ENCODE results near the gene CLCN6. TPM values are rescaled to one million over a fixed set of nuclear protein-coding genes. Genes with fewer than 3 reads are reported as not detected.
A peak's percentile ranks its signal among the peaks of the same experiment; 100 is the strongest.

CLCN6 gene
- total and polyA plus RNA-seq, 2 of the 13 experiments (the other 11 are each of a cell fraction or from before 2014, with no cell fraction given) = 14.9 to 19.3 TPM

DNA sequence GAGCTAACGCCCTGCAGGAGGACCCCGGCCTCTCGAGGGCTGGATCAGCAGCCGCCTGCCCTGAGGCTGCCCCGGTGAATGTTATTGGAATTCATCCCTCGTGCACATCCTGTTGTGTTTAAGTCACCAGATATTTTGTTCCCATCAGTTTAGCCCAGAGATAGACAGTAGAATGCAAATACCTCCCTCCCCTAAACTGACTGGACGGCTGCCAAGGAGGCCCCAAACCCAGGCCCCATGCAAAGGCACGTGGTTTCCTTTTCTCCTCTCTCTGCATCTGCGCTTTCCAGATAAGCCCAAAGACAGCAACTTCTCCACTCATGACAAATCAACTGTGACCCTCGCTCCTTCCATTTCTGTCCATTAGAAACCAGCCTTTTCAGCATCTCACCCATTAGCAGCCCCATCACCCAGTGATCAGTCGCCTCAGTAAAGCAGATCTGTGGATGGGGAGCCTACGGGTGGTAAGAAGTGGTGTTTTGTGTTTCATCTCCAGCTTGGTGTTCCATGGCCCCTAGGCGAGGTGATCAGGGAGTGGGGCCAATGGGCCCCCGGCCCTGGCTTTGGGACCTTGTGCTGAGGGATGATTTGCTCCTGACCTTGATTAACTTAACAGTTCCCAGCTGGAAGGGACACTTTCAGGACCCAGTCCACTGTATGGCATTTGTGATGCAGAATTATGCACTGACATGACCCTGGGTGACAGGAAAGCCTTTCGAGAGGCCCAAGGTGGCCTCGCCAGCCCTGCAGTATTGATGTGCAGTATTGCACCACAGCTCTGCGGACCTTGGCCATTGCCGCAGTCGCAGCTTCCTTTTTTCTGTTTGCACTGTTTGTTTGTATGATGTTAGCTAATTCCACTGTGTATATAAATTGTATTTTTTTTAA is 36.4 kb downstream of the CLCN6 start (continued):
- 0 out of 2 replicates have a peak, but pooled peaks have one; percentile 42 for TF ChIP-seq ZNF142 (CRISPR knock-in tag; IDR thresholded peaks at IDR 0.05)
- TF ChIP-seq HOXA9 (CRISPR knock-in tag; IDR thresholded peaks at IDR 0.05; ENCODE audit: borderline replicate concordance) = no peak
- TF ChIP-seq ZNF33A (CRISPR knock-in tag; IDR thresholded peaks at IDR 0.05; ENCODE audit: borderline replicate concordance) = no peak
- no peak for TF ChIP-seq TCF12 (IDR thresholded peaks at IDR 0.05)
- peak; percentile 75; the same call in 1 of the 2 replicates for TF ChIP-seq TCF12 (CRISPR knock-in tag; IDR thresholded peaks at IDR 0.05)
- no peak; the same call in 1 of the 2 replicates for TF ChIP-seq ZBTB33 (CRISPR knock-in tag; IDR thresholded peaks at IDR 0.05)
- no peak for TF ChIP-seq PTBP1 (IDR thresholded peaks at IDR 0.05; ENCODE audit: low read depth, low read length, poor library complexity, severe bottlenecking)
- no peak for TF ChIP-seq CENPX (CRISPR knock-in tag; IDR thresholded peaks at IDR 0.05)
- no peak for TF ChIP-seq ZBTB42 (CRISPR knock-in tag; IDR thresholded peaks at IDR 0.05)
- TF ChIP-seq SALL1 (CRISPR knock-in tag; IDR thresholded peaks at IDR 0.05) = peak; percentile 98
- TF ChIP-seq KMT2B (CRISPR knock-in tag; IDR thresholded peaks at IDR 0.05) = no peak
- TF ChIP-seq, protein P1, sequence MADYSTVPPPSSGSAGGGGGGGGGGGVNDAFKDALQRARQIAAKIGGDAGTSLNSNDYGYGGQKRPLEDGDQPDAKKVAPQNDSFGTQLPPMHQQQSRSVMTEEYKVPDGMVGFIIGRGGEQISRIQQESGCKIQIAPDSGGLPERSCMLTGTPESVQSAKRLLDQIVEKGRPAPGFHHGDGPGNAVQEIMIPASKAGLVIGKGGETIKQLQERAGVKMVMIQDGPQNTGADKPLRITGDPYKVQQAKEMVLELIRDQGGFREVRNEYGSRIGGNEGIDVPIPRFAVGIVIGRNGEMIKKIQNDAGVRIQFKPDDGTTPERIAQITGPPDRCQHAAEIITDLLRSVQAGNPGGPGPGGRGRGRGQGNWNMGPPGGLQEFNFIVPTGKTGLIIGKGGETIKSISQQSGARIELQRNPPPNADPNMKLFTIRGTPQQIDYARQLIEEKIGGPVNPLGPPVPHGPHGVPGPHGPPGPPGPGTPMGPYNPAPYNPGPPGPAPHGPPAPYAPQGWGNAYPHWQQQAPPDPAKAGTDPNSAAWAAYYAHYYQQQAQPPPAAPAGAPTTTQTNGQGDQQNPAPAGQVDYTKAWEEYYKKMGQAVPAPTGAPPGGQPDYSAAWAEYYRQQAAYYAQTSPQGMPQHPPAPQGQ (CRISPR knock-in tag; IDR thresholded peaks at IDR 0.05; ENCODE audit: borderline replicate concordance) = no peak
- TF ChIP-seq ELF1 (CRISPR knock-in tag; IDR thresholded peaks at IDR 0.05) = 0 out of 2 replicates have a peak, but pooled peaks have one; percentile 32
- TF ChIP-seq, protein P2, sequence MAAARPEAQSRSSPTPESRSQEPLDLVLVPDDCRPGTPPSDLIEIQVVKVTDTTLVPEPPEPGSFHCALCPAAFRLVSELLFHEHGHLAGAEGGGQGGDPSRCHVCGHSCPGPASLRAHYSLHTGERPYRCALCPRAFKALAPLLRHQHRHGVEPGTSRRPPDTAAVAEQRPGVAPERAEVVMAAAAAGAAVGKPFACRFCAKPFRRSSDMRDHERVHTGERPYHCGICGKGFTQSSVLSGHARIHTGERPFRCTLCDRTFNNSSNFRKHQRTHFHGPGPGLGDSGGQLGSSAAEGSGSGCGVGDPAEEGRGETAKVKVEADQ (CRISPR knock-in tag; IDR thresholded peaks at IDR 0.05; ENCODE audit: borderline replicate concordance) = peak; percentile 76; the same call in 1 of the 2 replicates

All from HepG2 (cell line).